ENCODE measurements around the gene TOR3A. TPM values are rescaled to one million over a fixed set of nuclear protein-coding genes. Genes with fewer than 3 reads are reported as not detected.

The TOR3A gene
- total RNA-seq, 1 experiment from 2014 or later, result 27.0 TPM

DNA sequence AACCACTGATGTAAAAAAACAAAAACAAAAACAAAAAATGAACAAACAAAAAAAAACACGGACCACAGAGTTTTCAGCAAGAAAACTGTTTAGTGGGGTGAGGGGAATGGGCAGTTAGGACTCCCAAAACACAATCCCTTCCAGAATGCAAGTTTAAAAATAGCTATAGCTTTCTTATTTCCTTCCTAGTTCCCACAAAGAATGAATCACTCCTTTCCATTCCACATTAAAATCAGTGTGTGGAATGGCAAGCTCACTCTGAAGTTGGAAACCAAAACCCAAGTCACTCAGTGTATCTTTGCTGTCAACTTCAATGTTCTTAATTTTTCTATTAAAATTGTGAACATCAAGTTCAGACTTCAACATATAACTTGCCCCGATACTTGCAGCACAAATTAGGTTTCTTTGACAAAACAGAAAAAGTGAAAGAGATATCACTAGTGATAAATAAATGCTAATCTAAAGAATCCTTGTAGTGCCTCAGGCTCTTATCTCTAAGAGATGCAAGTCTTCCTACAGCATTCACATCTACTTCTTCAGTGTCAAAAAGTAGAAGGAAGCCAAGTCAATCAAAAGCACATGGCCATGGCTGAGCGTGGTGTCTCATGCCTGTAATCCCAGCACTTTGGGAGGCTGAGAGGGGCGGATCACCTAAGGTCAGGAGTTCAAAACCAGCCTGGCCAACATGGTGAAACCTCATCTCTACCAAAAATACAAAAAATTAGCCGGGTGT lies 45.5 kb downstream of the TOR3A start:
- Histone ChIP-seq H3K9me3 (ENCODE audit: control insufficient read depth in 1 of 2, insufficient read depth in 1 of 2, low read depth in 1 of 2, low read length in 2 of 2) (no peaks in the 10 kb centered on the region), H4K20me1 (ENCODE audit: insufficient read depth) (no peaks in the 10 kb centered on the region), H3K9me2 (ENCODE audit: insufficient read depth) (no peaks in the 10 kb centered on the region), H3K27me3 (ENCODE audit: insufficient read depth, low read length) (no peaks in the 10 kb centered on the region), H3K9ac (ENCODE audit: low read length) (0 out of 2 replicates have a peak overlapping the region, but pooled peaks have one; percentile 18), H3K4me1 (ENCODE audit: control insufficient read depth in 1 of 2, insufficient read depth in 2 of 2, low read length in 2 of 2) (peaks cover 39 to 58% of the 10 kb centered on the region in 2 experiments), H3K27ac (ENCODE audit: low read depth, low read length) (peak overlapping the region; percentile 9; the same call in 1 of the 2 replicates), H3K79me2 (ENCODE audit: insufficient read depth, low read length) (peaks cover 13% of the 10 kb centered on the region; the same call in 1 of the 2 replicates), H3K36me3 (ENCODE audit: control insufficient read depth in 1 of 2, insufficient read depth in 2 of 2, low read length in 2 of 2) (peaks cover 0 to 4% of the 10 kb centered on the region in 2 experiments; a peak in 1 of 4 replicates), H3K4me3 (replicated peaks in 1 of 2; ENCODE audit: low read depth in 1 of 2, low read length in 2 of 2) (no peak overlapping the region), H3K4me2 (ENCODE audit: low read length) (peak overlapping the region; percentile 27), H2AFZ (ENCODE audit: low read depth, low read length, poor library complexity, severe bottlenecking) (no peak overlapping the region)
- ChIA-PET POLR2A (no interaction called here), RAD21 (ENCODE audit: low non-redundant PET in 1 of 2, low total read pairs in 2 of 2, uncharacterized antibody in 2 of 2, unreplicated experiment in 2 of 2) (no interaction called here), CTCF (no interaction called here)
- ATAC-seq, result no peak
- intact Hi-C loops (cut with micrococcal nuclease), result loop anchor here (5.0 kb wide), 1 partner anchor 105 kb away; no protein-coding TSS in a partner anchor
- TF ChIP-seq SP1 (IDR thresholded peaks at IDR 0.05; ENCODE audit: low read depth), result peak; percentile 31; the same call in 1 of the 2 replicates
- no peak for TF ChIP-seq EZH2phosphoT487 (IDR thresholded peaks at IDR 0.05; ENCODE audit: borderline replicate concordance)
- BruUV-seq (replicated peaks), result no TSS peak
- DNase-seq (ENCODE audit: low read depth, low spot score), result no peak

DNA sequence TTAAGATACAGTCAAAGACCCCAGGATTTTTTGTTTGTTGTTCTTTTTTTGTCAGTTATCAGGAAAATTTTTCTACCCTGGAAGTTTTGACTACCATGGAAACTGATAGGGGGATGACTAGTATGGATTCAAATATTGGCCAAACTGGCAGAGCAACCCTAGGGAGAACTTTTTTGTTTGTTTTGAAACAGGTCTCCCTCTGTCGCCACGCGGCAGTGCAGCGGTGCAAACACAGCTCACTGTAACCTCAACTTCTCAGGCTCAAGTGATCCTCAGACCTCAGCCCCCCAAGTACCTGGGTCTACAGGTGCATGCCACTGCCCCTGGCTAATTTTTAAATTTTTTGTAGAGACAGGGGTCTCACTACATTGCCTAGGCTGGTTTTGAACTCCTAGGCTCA lies 46.6 kb downstream of the TOR3A start:
- intact Hi-C loops (cut with micrococcal nuclease), result loop anchor here (5.0 kb wide), 1 partner anchor 104 kb away; no protein-coding TSS in a partner anchor
- ATAC-seq (no peak), DNase-seq (ENCODE audit: low read depth, low spot score) (no peak)
- H3K4me1 ChIP-seq (ENCODE audit: control insufficient read depth in 1 of 2, insufficient read depth in 2 of 2, low read length in 2 of 2), result peaks cover 39 to 56% of the 10 kb centered on the region in 2 experiments
- no peak overlapping the region for H3K4me3 ChIP-seq (replicated peaks in 1 of 2; ENCODE audit: low read depth in 1 of 2, low read length in 2 of 2)
- no peak overlapping the region for H2AFZ ChIP-seq (ENCODE audit: low read depth, low read length, poor library complexity, severe bottlenecking)
- peak overlapping the region; percentile 72; the same call in 1 of the 2 replicates for H3K27ac ChIP-seq (ENCODE audit: low read depth, low read length)
- ChIA-PET POLR2A (no interaction called here), CTCF (no interaction called here), RAD21 (ENCODE audit: low non-redundant PET in 1 of 2, low total read pairs in 2 of 2, uncharacterized antibody in 2 of 2, unreplicated experiment in 2 of 2) (no interaction called here)
- H3K4me2 ChIP-seq (ENCODE audit: low read length), result peak overlapping the region; percentile 73
- H4K20me1 ChIP-seq (ENCODE audit: insufficient read depth), result no peaks in the 10 kb centered on the region
- H3K9ac ChIP-seq (ENCODE audit: low read length), result peak overlapping the region; percentile 45
- no peaks in the 10 kb centered on the region for H3K27me3 ChIP-seq (ENCODE audit: insufficient read depth, low read length)
- peaks cover 0 to 4% of the 10 kb centered on the region in 2 experiments; a peak in 1 of 4 replicates for H3K36me3 ChIP-seq (ENCODE audit: control insufficient read depth in 1 of 2, insufficient read depth in 2 of 2, low read length in 2 of 2)
- H3K9me2 ChIP-seq (ENCODE audit: insufficient read depth), result no peaks in the 10 kb centered on the region
- no peak for TF ChIP-seq FOSL1 (IDR thresholded peaks at IDR 0.05; ENCODE audit: low read depth)
- BruUV-seq (replicated peaks), result no TSS peak
- peaks cover 18% of the 10 kb centered on the region for H3K79me2 ChIP-seq (ENCODE audit: insufficient read depth, low read length)
- H3K9me3 ChIP-seq (ENCODE audit: control insufficient read depth in 1 of 2, insufficient read depth in 1 of 2, low read depth in 1 of 2, low read length in 2 of 2), result no peaks in the 10 kb centered on the region

Measured in HCT116 (cell line).